Measurements from ENCODE around the gene ZNF784.

DNA sequence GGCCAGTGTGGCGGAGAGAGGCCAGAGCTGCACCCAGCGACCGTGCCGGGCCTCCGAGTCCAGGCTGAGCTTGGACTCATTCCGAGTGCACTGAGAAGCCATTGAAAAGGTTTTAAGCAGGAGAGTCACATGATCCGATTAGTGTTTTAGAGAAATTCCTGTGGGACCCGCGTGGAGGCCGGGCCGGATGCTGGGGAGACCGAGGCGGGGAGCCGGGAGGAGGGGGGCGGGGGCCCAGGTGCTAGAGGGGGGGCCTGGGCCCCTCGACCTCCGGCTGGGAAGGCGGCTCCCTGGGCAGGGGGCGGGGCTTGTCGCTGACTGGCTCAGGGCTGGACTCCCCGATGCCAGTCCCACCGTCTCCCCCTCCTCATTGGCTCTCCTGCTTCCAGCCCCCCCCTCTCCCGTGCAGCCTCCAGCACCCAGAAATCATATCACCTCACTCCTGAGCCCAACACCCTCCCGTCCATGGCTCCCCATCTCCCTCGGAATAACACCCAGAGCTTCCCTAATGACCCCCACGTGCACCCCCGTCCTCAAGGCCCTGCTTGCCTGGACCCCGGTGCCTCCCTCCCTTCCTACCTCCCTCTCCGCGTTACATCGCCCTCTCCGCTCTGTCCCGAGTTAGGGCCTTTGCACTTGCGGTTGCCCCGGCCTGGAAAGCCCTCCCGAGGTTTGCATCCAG lies 38.6 kb downstream of the ZNF784 start:
- no peak for TF ChIP-seq POLR2A (IDR thresholded peaks at IDR 0.05)
- TF ChIP-seq, protein P1, sequence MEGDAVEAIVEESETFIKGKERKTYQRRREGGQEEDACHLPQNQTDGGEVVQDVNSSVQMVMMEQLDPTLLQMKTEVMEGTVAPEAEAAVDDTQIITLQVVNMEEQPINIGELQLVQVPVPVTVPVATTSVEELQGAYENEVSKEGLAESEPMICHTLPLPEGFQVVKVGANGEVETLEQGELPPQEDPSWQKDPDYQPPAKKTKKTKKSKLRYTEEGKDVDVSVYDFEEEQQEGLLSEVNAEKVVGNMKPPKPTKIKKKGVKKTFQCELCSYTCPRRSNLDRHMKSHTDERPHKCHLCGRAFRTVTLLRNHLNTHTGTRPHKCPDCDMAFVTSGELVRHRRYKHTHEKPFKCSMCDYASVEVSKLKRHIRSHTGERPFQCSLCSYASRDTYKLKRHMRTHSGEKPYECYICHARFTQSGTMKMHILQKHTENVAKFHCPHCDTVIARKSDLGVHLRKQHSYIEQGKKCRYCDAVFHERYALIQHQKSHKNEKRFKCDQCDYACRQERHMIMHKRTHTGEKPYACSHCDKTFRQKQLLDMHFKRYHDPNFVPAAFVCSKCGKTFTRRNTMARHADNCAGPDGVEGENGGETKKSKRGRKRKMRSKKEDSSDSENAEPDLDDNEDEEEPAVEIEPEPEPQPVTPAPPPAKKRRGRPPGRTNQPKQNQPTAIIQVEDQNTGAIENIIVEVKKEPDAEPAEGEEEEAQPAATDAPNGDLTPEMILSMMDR (IDR thresholded peaks at IDR 0.05), result no peak
